CD4-positive, alpha-beta memory T cell (primary cell): ENCODE measurements around the gene PTPRD. TPM values are rescaled to one million over a fixed set of nuclear protein-coding genes. Genes with fewer than 3 reads are reported as not detected.
"Not testable (repeated sequence)": the region's sequence is repeated elsewhere in the genome, so short reads cannot be mapped to it uniquely, and the experiment has no call there.

ENCODE experiments used
- CTCF ChIA-PET: fragments of 350-600 bp; sonication (Branson Sonifier 250); formaldehyde crosslinking; loops from one replicate; lab custom pipeline; 2021; ENCODE audit warnings: inconsistent platforms; ENCODE audit not compliant: partially characterized antibody; lab: Charles Lee
- POLR2A ChIA-PET: fragments of 350-600 bp; sonication (Branson Sonifier 250); formaldehyde crosslinking; loops from one replicate; lab custom pipeline; 2021; ENCODE audit not compliant: partially characterized antibody; lab: Charles Lee
- DNase-seq, 5 donors: peaks; one replicate each; pipeline versions ENCODE4 v3.0.0 to v3.0.0-alpha.2; 2020 to 2022; ENCODE audit warnings: mixed read lengths in 1 of 5
- H3K27ac ChIP-seq: one replicate; pipeline ENCODE4 v1.7.0; 2013; ENCODE audit warnings: low read depth, low read length
- H3K27me3 ChIP-seq: 2 replicates; pipeline ENCODE4 v1.7.0; 2013; ENCODE audit warnings: mild to moderate bottlenecking, low read length, moderate library complexity; ENCODE audit not compliant: insufficient read depth
- H3K36me3 ChIP-seq: 2 replicates; pipeline ENCODE4 v1.7.0; 2013; ENCODE audit warnings: mild to moderate bottlenecking, low read length, moderate library complexity; ENCODE audit not compliant: insufficient read depth
- H3K4me1 ChIP-seq: 2 replicates; pipeline ENCODE4 v1.7.0; 2013; ENCODE audit warnings: mild to moderate bottlenecking, low read length, moderate library complexity; ENCODE audit not compliant: insufficient read depth
- H3K4me3 ChIP-seq, 2 donors: one replicate each; pipeline ENCODE4 v1.7.0; 2013; ENCODE audit warnings: low read length in 2 of 2, mild to moderate bottlenecking in 1 of 2
- H3K9me3 ChIP-seq, 2 donors: one replicate each; pipeline ENCODE4 v1.7.0; 2013; ENCODE audit warnings: low read length in 2 of 2, control low read depth in 1 of 2; ENCODE audit not compliant: control insufficient read depth in 1 of 2
- H3K27ac Mint-ChIP-seq, 7 donors: one replicate each; pipeline ENCODE4 v1.8.0; 2020 to 2021; ENCODE audit warnings: mixed read lengths in 7 of 7, mild to moderate bottlenecking in 6 of 7, inconsistent platforms in 3 of 7, moderate library complexity in 3 of 7
- H3K27me3 Mint-ChIP-seq, 2 donors: one replicate each; pipeline ENCODE4 v1.8.0; 2020 to 2021; ENCODE audit warnings: mixed read lengths in 2 of 2
- H3K36me3 Mint-ChIP-seq, 2 donors: one replicate each; pipeline ENCODE4 v1.8.0; 2020 to 2021; ENCODE audit warnings: mixed read lengths in 2 of 2, inconsistent platforms in 1 of 2, mild to moderate bottlenecking in 1 of 2
- H3K4me1 Mint-ChIP-seq, 4 donors: one replicate each; pipeline ENCODE4 v1.8.0; 2020 to 2021; ENCODE audit warnings: mixed read lengths in 4 of 4, mild to moderate bottlenecking in 1 of 4
- H3K4me3 Mint-ChIP-seq, 8 donors: one replicate each; pipeline ENCODE4 v1.8.0; 2020 to 2021; ENCODE audit warnings: mixed read lengths in 8 of 8, mild to moderate bottlenecking in 7 of 8, moderate library complexity in 6 of 8, inconsistent platforms in 3 of 8
- H3K9me3 Mint-ChIP-seq, 8 donors: one replicate each; pipeline ENCODE4 v1.8.0; 2020 to 2021; ENCODE audit warnings: mixed read lengths in 8 of 8, mild to moderate bottlenecking in 5 of 8, inconsistent platforms in 3 of 8, moderate library complexity in 1 of 8
- intact Hi-C: fragments of 100-400 bp; cut with micrococcal nuclease; formaldehyde crosslinking; loops from one replicate; pipeline ENCODE4 v1.15.1; 2023
- polyA plus RNA-seq, 2 donors: library from polyadenylated mRNA; unstranded; fragments of 300-500 nt; fragmentation: Illumina TruSeq; gene quantifications; one replicate each; pipeline ENCODE4 v1.2.3, GENCODE V29; 2021
- total RNA-seq, 2 experiments: library from RNA; stranded (reverse); gene quantifications; one replicate each; pipeline ENCODE4 v1.2.3, GENCODE V29; 2021

The PTPRD gene
- total and polyA plus RNA-seq, 4 experiments from 2014 or later: not detected

- intact Hi-C loops, CTCF ChIA-PET: not testable (repeated sequence)
Measured at GRCh38 chr9:9426454-9426853, 1186.3 kb downstream of the PTPRD start.

DNA sequence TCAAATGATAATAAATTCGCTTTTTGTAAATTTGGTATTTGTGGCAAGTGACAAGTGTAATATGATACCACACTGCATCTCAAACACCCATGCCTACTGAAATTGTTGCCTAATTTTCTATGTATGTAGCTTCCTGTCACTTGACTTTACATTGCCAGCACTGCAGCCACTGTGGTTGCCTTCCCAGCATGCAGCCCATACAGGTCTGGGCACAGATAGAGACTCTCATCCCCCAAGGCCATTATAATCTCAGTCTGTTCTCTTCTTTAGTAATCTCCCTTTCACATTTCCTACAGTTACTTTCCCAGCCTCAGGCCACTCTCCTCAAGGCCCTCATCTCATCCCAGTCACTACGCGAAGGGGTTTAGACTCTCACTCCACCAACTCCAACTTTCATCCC, 1200.6 kb downstream of the PTPRD start:
- Mint-ChIP-seq H3K4me3 (no peak overlapping the region), H3K36me3 (no peaks in the 10 kb centered on the region), H3K9me3 (peaks cover 0 to 7% (median 3%) of the 10 kb centered on the region in 8 donors), H3K27ac (peak overlapping the region in 1 of 7 donors; percentile 70), H3K27me3 (no peaks in the 10 kb centered on the region), H3K4me1 (no peaks in the 10 kb centered on the region)
- H3K27ac ChIP-seq: no peak overlapping the region
- no peak for DNase-seq
- intact Hi-C loops: no loop called here
- H3K4me3 ChIP-seq: no peak overlapping the region
- CTCF ChIA-PET: no interaction called here
- no peaks in the 10 kb centered on the region for H3K4me1 ChIP-seq
- no peaks in the 10 kb centered on the region for H3K9me3 ChIP-seq
- POLR2A ChIA-PET: no interaction called here
- no peaks in the 10 kb centered on the region for H3K27me3 ChIP-seq
- no peaks in the 10 kb centered on the region for H3K36me3 ChIP-seq

More at GRCh38 chr9:9426454-9426853, 1186.3 kb downstream of the PTPRD start:
- H3K27me3 Mint-ChIP-seq, H3K4me3 ChIP-seq, H3K4me3 Mint-ChIP-seq, POLR2A ChIA-PET, H3K9me3 ChIP-seq, H3K27me3 ChIP-seq, H3K4me1 ChIP-seq, H3K27ac Mint-ChIP-seq, DNase-seq, H3K4me1 Mint-ChIP-seq, H3K36me3 Mint-ChIP-seq, H3K27ac ChIP-seq, H3K36me3 ChIP-seq: not testable (repeated sequence)
- H3K9me3 Mint-ChIP-seq: peaks cover 0 to 18% (median 8%) of the 10 kb centered on the region in 8 donors

GRCh38 chr9:9410736-9411135, 1202.1 kb downstream of the PTPRD start:
- intact Hi-C loops: no loop called here
- Mint-ChIP-seq H3K4me3 (no peak overlapping the region), H3K4me1 (no peaks in the 10 kb centered on the region), H3K27ac (no peak overlapping the region), H3K27me3 (no peaks in the 10 kb centered on the region), H3K36me3 (no peaks in the 10 kb centered on the region), H3K9me3 (peaks cover 0 to 7% (median 2%) of the 10 kb centered on the region in 8 donors)
- Histone ChIP-seq H3K27ac (no peak overlapping the region), H3K36me3 (no peaks in the 10 kb centered on the region), H3K4me3 (no peak overlapping the region), H3K4me1 (no peaks in the 10 kb centered on the region), H3K27me3 (no peaks in the 10 kb centered on the region), H3K9me3 (no peaks in the 10 kb centered on the region)
- no peak for DNase-seq
- POLR2A ChIA-PET: no interaction called here
- CTCF ChIA-PET: interaction anchor here (0.6 kb wide), 1 partner anchor 8 kb away, joined by 4 read pairs; no protein-coding TSS in a partner anchor

- Mint-ChIP-seq H3K27ac (no peak overlapping the region), H3K9me3 (peaks cover 0 to 11% (median 5%) of the 10 kb centered on the region in 8 donors), H3K4me3 (no peak overlapping the region), H3K36me3 (no peaks in the 10 kb centered on the region), H3K4me1 (no peaks in the 10 kb centered on the region), H3K27me3 (no peaks in the 10 kb centered on the region)
- intact Hi-C loops: no loop called here
- no peak for DNase-seq
- no peak overlapping the region for H3K4me3 ChIP-seq
- ChIA-PET POLR2A (no interaction called here), CTCF (no interaction called here)
- H3K36me3 ChIP-seq: no peaks in the 10 kb centered on the region
- no peak overlapping the region for H3K27ac ChIP-seq
- no peaks in the 10 kb centered on the region for H3K4me1 ChIP-seq
- H3K9me3 ChIP-seq: no peaks in the 10 kb centered on the region
- no peaks in the 10 kb centered on the region for H3K27me3 ChIP-seq
Measured at GRCh38 chr9:9399982-9400381, 1212.8 kb downstream of the PTPRD start.

GRCh38 chr9:9396518-9396917, 1216.3 kb downstream of the PTPRD start:
- Mint-ChIP-seq H3K36me3 (no peaks in the 10 kb centered on the region), H3K4me1 (no peaks in the 10 kb centered on the region), H3K4me3 (no peak overlapping the region), H3K27me3 (no peaks in the 10 kb centered on the region), H3K27ac (no peak overlapping the region), H3K9me3 (peaks cover 0 to 10% (median 3%) of the 10 kb centered on the region in 8 donors)
- H3K27ac ChIP-seq: no peak overlapping the region
- no peaks in the 10 kb centered on the region for H3K27me3 ChIP-seq
- intact Hi-C loops: no loop called here
- H3K4me1 ChIP-seq: no peaks in the 10 kb centered on the region
- ChIA-PET POLR2A (no interaction called here), CTCF (no interaction called here)
- DNase-seq: no peak
- no peaks in the 10 kb centered on the region for H3K36me3 ChIP-seq
- H3K9me3 ChIP-seq: no peaks in the 10 kb centered on the region
- no peak overlapping the region for H3K4me3 ChIP-seq

- CTCF ChIA-PET: no interaction called here
- H3K27ac ChIP-seq: no peak overlapping the region
Measured at GRCh38 chr9:9395539-9395938, 1217.3 kb downstream of the PTPRD start.

GRCh38 chr9:9392755-9393154, 1220.0 kb downstream of the PTPRD start:
- H3K4me3 ChIP-seq: no peak overlapping the region
- Mint-ChIP-seq H3K27me3 (no peaks in the 10 kb centered on the region), H3K4me1 (no peaks in the 10 kb centered on the region), H3K27ac (no peak overlapping the region), H3K36me3 (no peaks in the 10 kb centered on the region), H3K9me3 (peaks cover 0 to 9% (median 2%) of the 10 kb centered on the region in 8 donors), H3K4me3 (no peak overlapping the region)
- intact Hi-C loops: no loop called here
- no peak overlapping the region for H3K27ac ChIP-seq
- H3K27me3 ChIP-seq: no peaks in the 10 kb centered on the region
- no peaks in the 10 kb centered on the region for H3K36me3 ChIP-seq
- H3K4me1 ChIP-seq: no peaks in the 10 kb centered on the region
- ChIA-PET CTCF (no interaction called here), POLR2A (no interaction called here)
- H3K9me3 ChIP-seq: no peaks in the 10 kb centered on the region
- no peak for DNase-seq

More at GRCh38 chr9:9395539-9395938, 1217.3 kb downstream of the PTPRD start:
- Histone ChIP-seq H3K4me1 (no peaks in the 10 kb centered on the region), H3K27me3 (no peaks in the 10 kb centered on the region), H3K36me3 (no peaks in the 10 kb centered on the region), H3K4me3 (no peak overlapping the region), H3K9me3 (no peaks in the 10 kb centered on the region)
- Mint-ChIP-seq H3K27me3 (no peaks in the 10 kb centered on the region), H3K9me3 (peaks cover 0 to 10% (median 3%) of the 10 kb centered on the region in 8 donors), H3K27ac (no peak overlapping the region), H3K36me3 (no peaks in the 10 kb centered on the region), H3K4me3 (no peak overlapping the region), H3K4me1 (no peaks in the 10 kb centered on the region)
- intact Hi-C loops: no loop called here
- POLR2A ChIA-PET: no interaction called here
- no peak for DNase-seq

GRCh38 chr9:9389904-9390303, 1222.9 kb downstream of the PTPRD start:
- Histone ChIP-seq H3K27ac (no peak overlapping the region), H3K4me1 (no peaks in the 10 kb centered on the region), H3K9me3 (no peaks in the 10 kb centered on the region), H3K4me3 (no peak overlapping the region), H3K27me3 (no peaks in the 10 kb centered on the region), H3K36me3 (no peaks in the 10 kb centered on the region)
- no peaks in the 10 kb centered on the region for H3K27me3 Mint-ChIP-seq
- no peaks in the 10 kb centered on the region for H3K4me1 Mint-ChIP-seq
- H3K27ac Mint-ChIP-seq: no peak overlapping the region
- ChIA-PET POLR2A (no interaction called here), CTCF (no interaction called here)
- intact Hi-C loops: no loop called here
- peaks cover 0 to 9% (median under 1%) of the 10 kb centered on the region in 8 donors for H3K9me3 Mint-ChIP-seq
- no peak overlapping the region for H3K4me3 Mint-ChIP-seq
- no peak for DNase-seq
- no peaks in the 10 kb centered on the region for H3K36me3 Mint-ChIP-seq
